Measurements from ENCODE around the gene EIF2B2. TPM values are rescaled to one million over a fixed set of nuclear protein-coding genes. Genes with fewer than 3 reads are reported as not detected.

Gene EIF2B2
- total RNA-seq, 2 donors from 2014 or later, result 35.0 to 41.6 TPM

DNA sequence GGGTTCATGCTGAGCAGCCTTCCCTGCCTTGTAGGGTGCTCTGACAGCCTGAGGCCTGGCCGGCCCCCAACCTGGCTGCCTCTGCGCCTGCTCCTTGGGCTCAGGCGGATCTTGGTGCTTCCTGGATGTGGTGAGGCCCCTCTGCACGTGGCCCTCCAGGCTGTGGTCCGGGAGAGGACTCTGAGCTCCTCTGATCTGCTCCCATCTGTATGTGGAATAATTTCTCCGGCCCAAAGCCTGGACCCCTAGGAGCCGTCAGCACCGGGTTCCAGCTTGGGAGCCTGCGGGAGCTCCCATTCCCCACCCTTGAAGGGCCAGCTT is 21.3 kb upstream of the EIF2B2 start:
- peaks cover 26% of the 10 kb centered on the region for H3K4me1 ChIP-seq (ENCODE audit: control insufficient read depth, insufficient read depth, low read length)
- H3K36me3 ChIP-seq (ENCODE audit: control insufficient read depth, insufficient read depth, low read length), result no peaks in the 10 kb centered on the region
- no peak overlapping the region for H3K27ac Mint-ChIP-seq
- H3K36me3 Mint-ChIP-seq (ENCODE audit: low read depth), result no peaks in the 10 kb centered on the region
- no peak overlapping the region for H3K4me3 Mint-ChIP-seq
- no peaks in the 10 kb centered on the region for H3K9me3 ChIP-seq (ENCODE audit: control insufficient read depth, low read length)
- peaks cover 36% of the 10 kb centered on the region for H3K4me1 Mint-ChIP-seq
- no peaks in the 10 kb centered on the region for H3K9me3 Mint-ChIP-seq
- H3K27me3 Mint-ChIP-seq (ENCODE audit: insufficient read depth), result no peaks in the 10 kb centered on the region
- TF ChIP-seq, protein P1, sequence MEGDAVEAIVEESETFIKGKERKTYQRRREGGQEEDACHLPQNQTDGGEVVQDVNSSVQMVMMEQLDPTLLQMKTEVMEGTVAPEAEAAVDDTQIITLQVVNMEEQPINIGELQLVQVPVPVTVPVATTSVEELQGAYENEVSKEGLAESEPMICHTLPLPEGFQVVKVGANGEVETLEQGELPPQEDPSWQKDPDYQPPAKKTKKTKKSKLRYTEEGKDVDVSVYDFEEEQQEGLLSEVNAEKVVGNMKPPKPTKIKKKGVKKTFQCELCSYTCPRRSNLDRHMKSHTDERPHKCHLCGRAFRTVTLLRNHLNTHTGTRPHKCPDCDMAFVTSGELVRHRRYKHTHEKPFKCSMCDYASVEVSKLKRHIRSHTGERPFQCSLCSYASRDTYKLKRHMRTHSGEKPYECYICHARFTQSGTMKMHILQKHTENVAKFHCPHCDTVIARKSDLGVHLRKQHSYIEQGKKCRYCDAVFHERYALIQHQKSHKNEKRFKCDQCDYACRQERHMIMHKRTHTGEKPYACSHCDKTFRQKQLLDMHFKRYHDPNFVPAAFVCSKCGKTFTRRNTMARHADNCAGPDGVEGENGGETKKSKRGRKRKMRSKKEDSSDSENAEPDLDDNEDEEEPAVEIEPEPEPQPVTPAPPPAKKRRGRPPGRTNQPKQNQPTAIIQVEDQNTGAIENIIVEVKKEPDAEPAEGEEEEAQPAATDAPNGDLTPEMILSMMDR (conservative IDR thresholded peaks at IDR 0.05), result no peak
- no peak for DNase-seq
- H3K9ac ChIP-seq (ENCODE audit: extremely low read depth, low read length, poor library complexity, severe bottlenecking), result no peak overlapping the region
- WGBS, 2 experiments (ENCODE audit: insufficient coverage in 1 of 2, insufficient read length in 1 of 2), result 88 to 92% methylated on average over 8 to 9 of the region's 9 CpGs
- no peaks in the 10 kb centered on the region for H3K27me3 ChIP-seq (ENCODE audit: control insufficient read depth, insufficient read depth, low read length, poor library complexity, severe bottlenecking)
- H3K27ac ChIP-seq (ENCODE audit: low read depth, low read length), result no peak overlapping the region
- H3K4me3 ChIP-seq (ENCODE audit: low read length), result no peak overlapping the region

DNA sequence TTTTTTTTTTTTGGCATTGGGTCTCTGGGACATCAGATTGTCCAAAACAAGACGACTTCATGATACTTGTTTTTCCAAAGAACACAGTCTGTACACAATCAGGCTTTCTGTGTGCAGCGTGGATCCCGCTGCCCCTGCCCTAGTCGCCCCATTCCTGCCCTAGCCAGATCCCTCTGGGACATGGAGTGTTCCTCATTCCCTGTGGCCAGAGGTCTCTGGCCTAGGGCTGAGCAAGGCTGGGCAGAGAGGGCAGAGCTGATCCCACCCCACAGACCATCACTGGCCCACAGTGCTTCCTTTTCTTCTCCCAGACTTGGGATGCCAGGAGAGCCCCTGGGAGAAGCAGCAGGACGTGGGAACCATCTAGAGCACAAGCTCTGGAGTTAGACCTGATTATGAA is 20.9 kb upstream of the EIF2B2 start:
- DNase-seq, result no peak
- H3K4me1 Mint-ChIP-seq, result peaks cover 36% of the 10 kb centered on the region
- H3K27me3 ChIP-seq (ENCODE audit: control insufficient read depth, insufficient read depth, low read length, poor library complexity, severe bottlenecking), result no peaks in the 10 kb centered on the region
- TF ChIP-seq, protein P1 (conservative IDR thresholded peaks at IDR 0.05), result no peak
- H3K36me3 Mint-ChIP-seq (ENCODE audit: low read depth), result no peaks in the 10 kb centered on the region
- no peak overlapping the region for H3K4me3 ChIP-seq (ENCODE audit: low read length)
- no peaks in the 10 kb centered on the region for H3K27me3 Mint-ChIP-seq (ENCODE audit: insufficient read depth)
- H3K4me1 ChIP-seq (ENCODE audit: control insufficient read depth, insufficient read depth, low read length), result peaks cover 26% of the 10 kb centered on the region
- no peaks in the 10 kb centered on the region for H3K9me3 Mint-ChIP-seq
- no peak overlapping the region for H3K27ac Mint-ChIP-seq
- no peak overlapping the region for H3K27ac ChIP-seq (ENCODE audit: low read depth, low read length)
- H3K36me3 ChIP-seq (ENCODE audit: control insufficient read depth, insufficient read depth, low read length), result no peaks in the 10 kb centered on the region
- H3K9ac ChIP-seq (ENCODE audit: extremely low read depth, low read length, poor library complexity, severe bottlenecking), result no peak overlapping the region
- H3K4me3 Mint-ChIP-seq, result no peak overlapping the region
- 95 to 100% methylated on average over 1 to 5 of the region's 5 CpGs for WGBS, 2 experiments (ENCODE audit: insufficient coverage in 1 of 2, insufficient read length in 1 of 2)
- no peaks in the 10 kb centered on the region for H3K9me3 ChIP-seq (ENCODE audit: control insufficient read depth, low read length)

DNA sequence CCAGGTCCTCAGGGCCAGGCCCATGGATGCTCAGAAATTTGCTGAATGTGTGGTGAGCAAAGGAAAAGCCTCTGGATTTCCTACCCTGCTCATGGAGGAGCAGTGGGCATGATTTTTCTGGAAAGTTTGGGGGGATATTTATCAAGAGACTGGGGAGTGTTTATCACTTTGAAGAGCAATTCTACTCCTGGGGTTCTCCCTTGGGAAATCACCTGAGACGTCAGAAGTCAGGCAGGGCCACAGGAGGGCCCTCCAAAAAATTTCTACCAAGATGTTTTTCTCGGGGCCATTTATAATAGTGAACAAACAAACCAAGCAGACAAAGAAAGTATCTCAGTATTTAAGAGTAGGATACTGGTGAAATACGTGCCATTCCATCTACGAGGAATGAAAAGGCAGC is 20.1 kb upstream of the EIF2B2 start:
- H3K27me3 Mint-ChIP-seq (ENCODE audit: insufficient read depth), result no peaks in the 10 kb centered on the region
- Histone ChIP-seq H3K9ac (ENCODE audit: extremely low read depth, low read length, poor library complexity, severe bottlenecking) (no peak overlapping the region), H3K27ac (ENCODE audit: low read depth, low read length) (no peak overlapping the region), H3K27me3 (ENCODE audit: control insufficient read depth, insufficient read depth, low read length, poor library complexity, severe bottlenecking) (no peaks in the 10 kb centered on the region), H3K4me3 (ENCODE audit: low read length) (no peak overlapping the region), H3K36me3 (ENCODE audit: control insufficient read depth, insufficient read depth, low read length) (no peaks in the 10 kb centered on the region), H3K9me3 (ENCODE audit: control insufficient read depth, low read length) (no peaks in the 10 kb centered on the region), H3K4me1 (ENCODE audit: control insufficient read depth, insufficient read depth, low read length) (peaks cover 26% of the 10 kb centered on the region)
- no peak for DNase-seq
- no peaks in the 10 kb centered on the region for H3K36me3 Mint-ChIP-seq (ENCODE audit: low read depth)
- 82 to 94% methylated on average over 4 of the region's 4 CpGs for WGBS, 2 experiments (ENCODE audit: insufficient coverage in 1 of 2, insufficient read length in 1 of 2)
- H3K4me3 Mint-ChIP-seq, result no peak overlapping the region
- TF ChIP-seq, protein P1 (conservative IDR thresholded peaks at IDR 0.05), result no peak
- H3K9me3 Mint-ChIP-seq, result no peaks in the 10 kb centered on the region
- H3K27ac Mint-ChIP-seq, result no peak overlapping the region
- peaks cover 36% of the 10 kb centered on the region for H3K4me1 Mint-ChIP-seq
